ENCODE data around the gene ZNF639. TPM values are rescaled to one million over a fixed set of nuclear protein-coding genes. Genes with fewer than 3 reads are reported as not detected.
"Not testable (repeated sequence)": the region's sequence is repeated elsewhere in the genome, so short reads cannot be mapped to it uniquely, and the experiment has no call there.

ZNF639 gene
- total RNA-seq, 4 donors from 2014 or later = 59.0 to 97.4 (median 76.4) TPM

- TF ChIP-seq POLR2A (IDR thresholded peaks at IDR 0.05) (no peak), CTCF (IDR thresholded peaks at IDR 0.05) (no peak)
- WGBS, 2 donors = 64 to 65% methylated on average over 3 of the region's 3 CpGs
Measured at GRCh38 chr3:179301645-179302044, 21.2 kb upstream of the ZNF639 start.

GRCh38 chr3:179302111-179302510 lies 20.7 kb upstream of the ZNF639 start:
- Histone ChIP-seq H3K4me1 (no peaks in the 10 kb centered on the region), H3K27me3 (no peaks in the 10 kb centered on the region), H3K9me3 (no peaks in the 10 kb centered on the region), H3K4me3 (replicated peaks in 1 of 3) (no peak overlapping the region), H3K36me3 (no peaks in the 10 kb centered on the region), H3K27ac (no peak overlapping the region)
- intact Hi-C loops (cut with DNase I) = no loop called here
- no peak for TF ChIP-seq CTCF (IDR thresholded peaks at IDR 0.05)
- TF ChIP-seq POLR2A (IDR thresholded peaks at IDR 0.05) = no peak
- 79 to 86% methylated on average over 7 of the region's 7 CpGs for WGBS, 2 donors
- DNase-seq = no peak

More at GRCh38 chr3:179301645-179302044, 21.2 kb upstream of the ZNF639 start:
- DNase-seq = no peak
- H3K36me3 ChIP-seq = no peaks in the 10 kb centered on the region
- no peaks in the 10 kb centered on the region for H3K27me3 ChIP-seq
- H3K4me3 ChIP-seq (replicated peaks in 1 of 3) = no peak overlapping the region
- H3K4me1 ChIP-seq = no peaks in the 10 kb centered on the region
- no peaks in the 10 kb centered on the region for H3K9me3 ChIP-seq
- intact Hi-C loops (cut with DNase I) = no loop called here
- H3K27ac ChIP-seq = no peak overlapping the region

GRCh38 chr3:179304605-179305004 lies 18.2 kb upstream of the ZNF639 start:
- no peak for DNase-seq

GRCh38 chr3:179307362-179307761 lies 15.5 kb upstream of the ZNF639 start:
- H3K4me3 ChIP-seq (replicated peaks in 1 of 3); H3K27ac ChIP-seq; H3K27me3 ChIP-seq; H3K36me3 ChIP-seq; H3K9me3 ChIP-seq; intact Hi-C loops (cut with DNase I); DNase-seq; H3K4me1 ChIP-seq: not testable (repeated sequence)
- WGBS, 2 donors = 54 to 58% methylated on average over 2 of the region's 2 CpGs

More at GRCh38 chr3:179304605-179305004, 18.2 kb upstream of the ZNF639 start:
- H3K9me3 ChIP-seq = no peaks in the 10 kb centered on the region
- intact Hi-C loops (cut with DNase I) = no loop called here
- WGBS, 2 donors = 12 to 13% methylated on average over 2 of the region's 2 CpGs
- H3K27me3 ChIP-seq = no peaks in the 10 kb centered on the region
- no peaks in the 10 kb centered on the region for H3K4me1 ChIP-seq
- H3K4me3 ChIP-seq (replicated peaks in 1 of 3) = no peak overlapping the region
- H3K27ac ChIP-seq = no peak overlapping the region
- TF ChIP-seq CTCF (IDR thresholded peaks at IDR 0.05) (no peak), POLR2A (IDR thresholded peaks at IDR 0.05) (no peak)
- H3K36me3 ChIP-seq = no peaks in the 10 kb centered on the region

GRCh38 chr3:179308001-179308400 lies 14.8 kb upstream of the ZNF639 start:
- H3K36me3 ChIP-seq = no peaks in the 10 kb centered on the region
- H3K4me1 ChIP-seq = no peaks in the 10 kb centered on the region
- intact Hi-C loops (cut with DNase I) = no loop called here
- no peak for TF ChIP-seq CTCF (IDR thresholded peaks at IDR 0.05)
- no peak for TF ChIP-seq POLR2A (IDR thresholded peaks at IDR 0.05)
- no peaks in the 10 kb centered on the region for H3K27me3 ChIP-seq
- H3K27ac ChIP-seq = no peak overlapping the region
- H3K9me3 ChIP-seq = no peaks in the 10 kb centered on the region
- no peak overlapping the region for H3K4me3 ChIP-seq (replicated peaks in 1 of 3)
- no peak for DNase-seq

Data from thyroid gland (tissue), 4 donors.